Panc1 (cell line): ENCODE results near the gene CAPNS1. TPM values are rescaled to one million over a fixed set of nuclear protein-coding genes. Genes with fewer than 3 reads are reported as not detected.

ENCODE experiments used
- ATAC-seq: fragments of 200-7000 bp; cut with Tn5 transposase; 2 replicates; pipeline ENCODE4 v1.9.1; 2020; ENCODE audit warnings: mild to moderate bottlenecking, moderate library complexity
- BruUV-seq: library from RNA; stranded (reverse); fragments of 400-500 nt; replicated peaks from 2 replicates; lab custom pipeline; 2021; lab: Mats Ljungman, UMichigan
- CTCF ChIA-PET: fragments of 300-600 bp; sonication (Branson Sonifier 250); formaldehyde crosslinking; loops from one replicate; lab custom pipeline; 2022; ENCODE audit warnings: antibody characterized with exemption; lab: Charles Lee
- POLR2A ChIA-PET: fragments of 300-600 bp; sonication (Branson Sonifier 250); formaldehyde crosslinking; loops from one replicate; lab custom pipeline; 2022; ENCODE audit warnings: antibody characterized with exemption; lab: Charles Lee
- DNase-seq: peaks from one replicate; pipeline ENCODE4 v3.0.0-alpha.2; 2010; ENCODE audit warnings: low read depth, low spot score
- H3K27ac ChIP-seq: 2 replicates; pipeline ENCODE4 v1.5.1; 2011; ENCODE audit warnings: mild to moderate bottlenecking, low read length, inconsistent platforms
- H3K27me3 ChIP-seq: fragments of 200-500 bp; sonication (Bioruptor generic); 2 replicates; pipeline ENCODE4 v1.6.0; 2014; ENCODE audit warnings: low read length, inconsistent platforms; ENCODE audit not compliant: control insufficient read depth, insufficient read depth
- H3K36me3 ChIP-seq: fragments of 200-500 bp; sonication (Bioruptor generic); 2 replicates; pipeline ENCODE4 v1.5.1; 2014; ENCODE audit warnings: inconsistent platforms, mild to moderate bottlenecking, low read length, moderate library complexity; ENCODE audit not compliant: control insufficient read depth, insufficient read depth
- H3K4me1 ChIP-seq: 2 replicates; pipeline ENCODE4 v1.5.1; 2011; ENCODE audit warnings: inconsistent platforms, mild to moderate bottlenecking, low read length, moderate library complexity; ENCODE audit not compliant: control insufficient read depth, insufficient read depth
- H3K4me3 ChIP-seq, 2 experiments: 2 replicates each; pipeline ENCODE4 v1.5.1; 2011 to 2012; ENCODE audit warnings: low read depth in 2 of 2, low read length in 2 of 2, mild to moderate bottlenecking in 2 of 2, inconsistent platforms in 1 of 2, moderate library complexity in 1 of 2
- H3K9me3 ChIP-seq: fragments of 200-500 bp; sonication (Bioruptor generic); 2 replicates; pipeline ENCODE4 v1.5.1; 2014; ENCODE audit warnings: low read depth, mild to moderate bottlenecking, inconsistent platforms, low read length, moderate library complexity; ENCODE audit not compliant: control insufficient read depth, insufficient read depth
- CTCF ChIP-seq: fragments of 450-650 bp; IDR thresholded peaks from 2 replicates; pipeline ENCODE4 v1.5.1; 2017; ENCODE audit warnings: mild to moderate bottlenecking
- POLR2AphosphoS5 ChIP-seq: IDR thresholded peaks from 2 replicates; pipeline ENCODE4 v1.6.1; 2012; ENCODE audit warnings: mild to moderate bottlenecking, low read depth, low read length, moderate library complexity
- SIN3A ChIP-seq: IDR thresholded peaks from 2 replicates; pipeline ENCODE4 v1.6.1; 2012; ENCODE audit warnings: low read depth, mild to moderate bottlenecking, low read length, moderate library complexity, borderline replicate concordance; ENCODE audit not compliant: insufficient read depth
- TCF7L2 ChIP-seq: IDR thresholded peaks from 2 replicates; pipeline ENCODE4 v1.6.1; 2011; ENCODE audit warnings: mild to moderate bottlenecking, low read depth, low read length, inconsistent platforms
- in situ Hi-C: cut with HindIII; loops from 2 replicates; pipeline ENCODE4 v1.10.0; 2016; ENCODE audit warnings: low sequenced_read_pairs, low pct_unique_long_range_greater_than_20kb
- intact Hi-C: fragments of 100-400 bp; cut with micrococcal nuclease; formaldehyde crosslinking; loops from one replicate; pipeline ENCODE4 v1.10.0; 2022; ENCODE audit not compliant: unreplicated experiment
- total RNA-seq: library from RNA; stranded (reverse); gene quantifications from one replicate; pipeline ENCODE4 v1.2.1, GENCODE V29; 2021; ENCODE audit not compliant: unreplicated experiment
- TF ChIP-seq, protein P1 (sequence below), 2 experiments: IDR thresholded peaks; 2 replicates each; pipeline ENCODE4 v1.6.1; 2011 to 2012; ENCODE audit warnings: low read depth in 2 of 2, control low read depth in 1 of 2, low read length in 1 of 2, mild to moderate bottlenecking in 1 of 2, moderate library complexity in 1 of 2; ENCODE audit not compliant: insufficient read depth in 1 of 2

The CAPNS1 gene
- total RNA-seq, 1 experiment from 2014 or later, result 1,158 TPM

- ChIA-PET CTCF (no interaction called here), POLR2A (no interaction called here)
- Histone ChIP-seq H3K9me3 (no peaks in the 10 kb centered on the region), H3K27ac (no peak overlapping the region), H3K4me1 (peaks cover 4% of the 10 kb centered on the region), H3K4me3 (no peak overlapping the region), H3K36me3 (peaks cover 2% of the 10 kb centered on the region; the same call in 1 of the 2 replicates), H3K27me3 (no peaks in the 10 kb centered on the region)
- intact Hi-C loops, result no loop called here
- ATAC-seq (no peak), DNase-seq (no peak)
- TF ChIP-seq SIN3A, result no peak
- TF ChIP-seq POLR2AphosphoS5, result peak; percentile 46; the same call in 1 of the 2 replicates
- TF ChIP-seq, protein P1, sequence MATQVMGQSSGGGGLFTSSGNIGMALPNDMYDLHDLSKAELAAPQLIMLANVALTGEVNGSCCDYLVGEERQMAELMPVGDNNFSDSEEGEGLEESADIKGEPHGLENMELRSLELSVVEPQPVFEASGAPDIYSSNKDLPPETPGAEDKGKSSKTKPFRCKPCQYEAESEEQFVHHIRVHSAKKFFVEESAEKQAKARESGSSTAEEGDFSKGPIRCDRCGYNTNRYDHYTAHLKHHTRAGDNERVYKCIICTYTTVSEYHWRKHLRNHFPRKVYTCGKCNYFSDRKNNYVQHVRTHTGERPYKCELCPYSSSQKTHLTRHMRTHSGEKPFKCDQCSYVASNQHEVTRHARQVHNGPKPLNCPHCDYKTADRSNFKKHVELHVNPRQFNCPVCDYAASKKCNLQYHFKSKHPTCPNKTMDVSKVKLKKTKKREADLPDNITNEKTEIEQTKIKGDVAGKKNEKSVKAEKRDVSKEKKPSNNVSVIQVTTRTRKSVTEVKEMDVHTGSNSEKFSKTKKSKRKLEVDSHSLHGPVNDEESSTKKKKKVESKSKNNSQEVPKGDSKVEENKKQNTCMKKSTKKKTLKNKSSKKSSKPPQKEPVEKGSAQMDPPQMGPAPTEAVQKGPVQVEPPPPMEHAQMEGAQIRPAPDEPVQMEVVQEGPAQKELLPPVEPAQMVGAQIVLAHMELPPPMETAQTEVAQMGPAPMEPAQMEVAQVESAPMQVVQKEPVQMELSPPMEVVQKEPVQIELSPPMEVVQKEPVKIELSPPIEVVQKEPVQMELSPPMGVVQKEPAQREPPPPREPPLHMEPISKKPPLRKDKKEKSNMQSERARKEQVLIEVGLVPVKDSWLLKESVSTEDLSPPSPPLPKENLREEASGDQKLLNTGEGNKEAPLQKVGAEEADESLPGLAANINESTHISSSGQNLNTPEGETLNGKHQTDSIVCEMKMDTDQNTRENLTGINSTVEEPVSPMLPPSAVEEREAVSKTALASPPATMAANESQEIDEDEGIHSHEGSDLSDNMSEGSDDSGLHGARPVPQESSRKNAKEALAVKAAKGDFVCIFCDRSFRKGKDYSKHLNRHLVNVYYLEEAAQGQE (IDR thresholded peaks at IDR 0.05; ENCODE audit: insufficient read depth in 1 of 2, low read depth in 2 of 2, low read length in 1 of 2), result no peak
- in situ Hi-C loops, result no loop called here
- no TSS peak for BruUV-seq
Measured at GRCh38 chr19:36108684-36109083, 31.2 kb upstream of the CAPNS1 start.

GRCh38 chr19:36110487-36111199, 29.2 kb upstream of the CAPNS1 start, which contains the start of gene OVOL3:
Gene OVOL3 (plus strand): TSS chr19:36111143. CDS start chr19:36111203, 60 bp downstream.
- no peak within 1 kb of the TSS for H3K27ac ChIP-seq
- no TSS peak for BruUV-seq
- intact Hi-C loops (no loop called here), in situ Hi-C loops (no loop called here)
- ChIA-PET POLR2A (interaction anchor here (0.5 to 0.6 kb wide), 2 partner anchors 20 to 42 kb away, joined by 3 read pairs; no protein-coding TSS in a partner anchor), CTCF (no interaction called here)
- H3K4me1 ChIP-seq, result peaks cover 5% of the 10 kb centered on the region
- TF ChIP-seq CTCF (no peak), POLR2AphosphoS5 (no peak), SIN3A (no peak), TCF7L2 (no peak)
- TF ChIP-seq, protein P1 (IDR thresholded peaks at IDR 0.05; ENCODE audit: insufficient read depth in 1 of 2, low read depth in 2 of 2, low read length in 1 of 2), result no peak
- ATAC-seq, result no peak
- H3K9me3 ChIP-seq, result no peaks in the 10 kb centered on the region
- no peak within 1 kb of the TSS for H3K4me3 ChIP-seq
- H3K27me3 ChIP-seq, result no peaks in the 10 kb centered on the region
- H3K36me3 ChIP-seq, result no peaks in the 10 kb centered on the region; the same call in 1 of the 2 replicates
- no peak for DNase-seq
